ENCODE measurements around the gene VPS51. TPM values are rescaled to one million over a fixed set of nuclear protein-coding genes. Genes with fewer than 3 reads are reported as not detected.

The VPS51 gene
- total RNA-seq, 6 donors from 2014 or later: 102 to 531 (median 175) TPM

DNA sequence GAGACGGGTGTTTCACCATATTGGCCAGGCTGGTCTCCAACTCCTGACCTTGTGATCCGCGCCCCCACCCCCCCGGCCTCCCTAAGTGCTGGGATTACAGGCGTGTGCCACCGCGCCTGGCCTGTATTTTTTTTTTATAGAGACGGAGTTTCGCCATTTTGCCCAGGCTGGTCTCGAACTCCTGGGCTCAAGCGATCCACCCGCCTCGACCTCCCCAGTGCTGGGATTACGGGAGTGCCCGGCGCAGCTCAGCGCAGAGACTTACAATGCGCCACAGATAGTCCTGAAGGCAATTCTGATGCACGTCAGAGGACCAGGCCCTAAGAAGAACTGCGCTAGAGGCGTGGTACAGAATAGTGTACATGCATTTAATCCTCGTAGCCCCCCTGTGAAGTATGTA lies 587 bp upstream of the VPS51 start:
- ATAC-seq (ENCODE audit: low FRiP score in 2 of 2) (no peak), DNase-seq (peak in 1 of 2 donors; percentile 58)
- peak overlapping the region in 3 of 4 donors; percentile 88 to 93 (median 89) for H3K27ac ChIP-seq
- TF ChIP-seq POLR2AphosphoS5 (IDR thresholded peaks at IDR 0.05): no peak
- TF ChIP-seq, protein P1, sequence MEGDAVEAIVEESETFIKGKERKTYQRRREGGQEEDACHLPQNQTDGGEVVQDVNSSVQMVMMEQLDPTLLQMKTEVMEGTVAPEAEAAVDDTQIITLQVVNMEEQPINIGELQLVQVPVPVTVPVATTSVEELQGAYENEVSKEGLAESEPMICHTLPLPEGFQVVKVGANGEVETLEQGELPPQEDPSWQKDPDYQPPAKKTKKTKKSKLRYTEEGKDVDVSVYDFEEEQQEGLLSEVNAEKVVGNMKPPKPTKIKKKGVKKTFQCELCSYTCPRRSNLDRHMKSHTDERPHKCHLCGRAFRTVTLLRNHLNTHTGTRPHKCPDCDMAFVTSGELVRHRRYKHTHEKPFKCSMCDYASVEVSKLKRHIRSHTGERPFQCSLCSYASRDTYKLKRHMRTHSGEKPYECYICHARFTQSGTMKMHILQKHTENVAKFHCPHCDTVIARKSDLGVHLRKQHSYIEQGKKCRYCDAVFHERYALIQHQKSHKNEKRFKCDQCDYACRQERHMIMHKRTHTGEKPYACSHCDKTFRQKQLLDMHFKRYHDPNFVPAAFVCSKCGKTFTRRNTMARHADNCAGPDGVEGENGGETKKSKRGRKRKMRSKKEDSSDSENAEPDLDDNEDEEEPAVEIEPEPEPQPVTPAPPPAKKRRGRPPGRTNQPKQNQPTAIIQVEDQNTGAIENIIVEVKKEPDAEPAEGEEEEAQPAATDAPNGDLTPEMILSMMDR (IDR thresholded peaks at IDR 0.05): no peak
- TF ChIP-seq POLR2A (IDR thresholded peaks at IDR 0.05): no peak
- no peak for TF ChIP-seq EP300 (IDR thresholded peaks at IDR 0.05)
- H3K4me1 ChIP-seq: peaks cover 14 to 22% (median 16%) of the 10 kb centered on the region in 4 donors
- H3K4me3 ChIP-seq: peak overlapping the region in 3 of 4 donors; percentile 78 to 86 (median 79)
- H3K27me3 ChIP-seq: no peaks in the 10 kb centered on the region
- peaks cover 0 to 4% (median 0%) of the 10 kb centered on the region in 4 donors for H3K9me3 ChIP-seq
- peaks cover 0 to 14% (median 3%) of the 10 kb centered on the region in 4 donors for H3K36me3 ChIP-seq
- 78 to 80% methylated on average over 22 of the region's 22 CpGs for WGBS, 2 donors

DNA sequence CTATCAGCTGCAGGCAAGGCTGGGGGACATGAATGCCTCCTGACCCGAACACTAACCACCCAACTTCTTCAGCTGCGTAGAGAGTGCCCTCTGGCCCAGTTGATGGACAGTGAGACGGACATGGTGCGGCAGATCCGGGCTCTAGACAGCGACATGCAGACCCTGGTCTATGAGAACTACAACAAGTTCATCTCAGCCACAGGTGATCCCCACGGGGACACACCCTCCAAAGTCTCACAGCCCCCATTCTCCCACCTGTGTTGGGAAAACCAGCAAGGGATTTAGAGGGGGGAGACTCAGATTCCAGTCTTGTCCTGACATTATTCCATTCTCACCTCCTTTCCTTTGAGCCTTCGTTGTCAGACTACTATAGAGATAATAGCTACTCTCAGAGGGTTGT lies 912 bp downstream of the VPS51 start:
- no peak for TF ChIP-seq POLR2A (IDR thresholded peaks at IDR 0.05)
- TF ChIP-seq EP300 (IDR thresholded peaks at IDR 0.05): no peak
- TF ChIP-seq, protein P1 (IDR thresholded peaks at IDR 0.05): no peak
- TF ChIP-seq POLR2AphosphoS5 (IDR thresholded peaks at IDR 0.05): no peak
- Histone ChIP-seq H3K4me1 (peaks cover 14 to 27% (median 19%) of the 10 kb centered on the region in 4 donors), H3K4me3 (peak overlapping the region; percentile 78 to 95 (median 82)), H3K36me3 (peaks cover 0 to 10% (median 3%) of the 10 kb centered on the region in 4 donors), H3K27ac (peak overlapping the region; percentile 88 to 95 (median 91)), H3K9me3 (peaks cover 0 to 4% (median 0%) of the 10 kb centered on the region in 4 donors), H3K27me3 (no peaks in the 10 kb centered on the region)
- ATAC-seq (ENCODE audit: low FRiP score in 2 of 2) (no peak), DNase-seq (no peak)
- 42 to 43% methylated on average over 3 to 8 of the region's 8 CpGs for WGBS, 2 donors

DNA sequence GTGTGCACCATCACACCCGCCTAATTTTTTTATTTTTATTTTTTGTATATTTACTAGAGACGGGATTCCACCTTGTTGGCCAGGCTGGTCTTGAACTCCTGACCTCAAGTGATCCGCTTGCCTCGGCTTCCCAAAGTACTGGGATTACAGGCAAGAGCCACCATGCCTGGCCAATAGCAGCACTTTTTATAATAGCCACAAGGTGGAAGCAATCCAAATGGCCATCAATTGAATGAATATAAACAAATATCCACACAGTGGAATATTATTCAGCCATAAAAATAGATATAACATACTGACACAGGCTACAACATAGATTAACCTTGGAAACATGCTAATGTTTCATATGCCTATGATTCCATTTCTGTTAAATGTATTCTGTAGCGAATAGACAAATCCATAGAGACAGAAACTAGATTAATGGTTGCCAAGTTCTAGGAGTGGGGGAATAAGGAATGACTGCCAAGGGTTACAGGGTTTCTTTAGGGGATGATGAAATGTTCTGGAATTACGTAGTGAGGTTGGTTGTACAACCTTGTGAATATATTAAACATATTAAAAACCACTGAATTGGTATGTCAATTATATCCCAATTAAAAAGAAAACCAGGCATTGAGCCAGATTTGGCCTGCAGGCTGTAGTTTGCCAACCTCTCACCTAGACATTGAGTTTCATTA lies 4.8 kb downstream of the VPS51 start:
- Histone ChIP-seq H3K27ac (peak overlapping the region in 2 of 4 donors; percentile 12 to 61), H3K36me3 (peaks cover 0 to 10% (median 5%) of the 10 kb centered on the region in 4 donors), H3K9me3 (peaks cover 0 to 3% (median 0%) of the 10 kb centered on the region in 4 donors), H3K4me3 (no peak overlapping the region), H3K27me3 (no peaks in the 10 kb centered on the region), H3K4me1 (peaks cover 19 to 39% (median 24%) of the 10 kb centered on the region in 4 donors)
- DNase-seq (no peak), ATAC-seq (ENCODE audit: low FRiP score in 2 of 2) (no peak)
- 85 to 89% methylated on average over 6 of the region's 6 CpGs for WGBS, 2 donors
- no peak for TF ChIP-seq POLR2AphosphoS5 (IDR thresholded peaks at IDR 0.05)
- TF ChIP-seq, protein P1 (IDR thresholded peaks at IDR 0.05): no peak

DNA sequence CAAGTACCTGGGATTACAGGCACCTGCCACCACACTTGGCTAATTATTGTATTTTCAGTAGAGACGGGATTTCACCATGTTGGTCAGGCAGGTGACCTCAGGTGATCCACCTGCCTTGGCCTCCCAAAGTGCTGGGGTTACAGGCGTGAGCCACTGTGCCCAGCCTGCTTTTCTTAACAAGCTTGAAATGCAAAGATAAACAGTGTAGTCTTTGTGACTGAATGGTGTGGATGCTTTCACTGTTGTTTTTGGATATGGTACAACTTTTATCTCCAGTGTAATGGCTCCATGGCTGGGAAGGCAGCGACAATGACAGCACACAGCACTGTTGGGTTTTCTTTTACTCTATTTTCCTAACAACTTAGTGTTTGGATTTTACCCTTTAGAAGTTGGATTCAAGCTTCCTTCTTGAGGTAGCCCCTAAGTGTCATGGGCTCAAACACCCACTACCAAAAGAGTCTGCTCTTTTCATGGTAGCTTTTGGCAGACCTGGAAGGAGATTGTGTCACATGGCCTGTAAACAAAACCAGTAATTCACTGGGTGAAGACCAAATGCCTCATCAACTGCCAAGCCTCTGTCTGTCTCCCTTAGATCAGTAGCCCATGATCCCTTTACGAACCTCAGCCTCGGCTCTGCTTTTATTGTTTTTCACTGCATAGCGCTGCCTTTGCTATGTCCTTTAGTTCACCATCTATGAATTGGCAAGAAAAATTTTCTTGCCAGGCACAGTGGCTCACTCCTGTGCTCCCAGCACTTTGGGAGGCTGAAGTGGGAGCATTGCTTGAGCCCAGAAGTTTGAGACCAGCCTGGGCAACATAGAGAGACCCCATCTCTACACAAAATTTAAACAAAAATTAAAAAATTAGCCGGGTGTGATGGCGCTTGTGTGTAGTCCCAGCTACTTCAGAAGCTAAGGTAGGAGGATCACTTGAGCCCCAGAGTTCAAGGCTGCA lies 6.4 kb downstream of the VPS51 start:
- peaks cover 10 to 29% (median 13%) of the 10 kb centered on the region in 4 donors for H3K4me1 ChIP-seq
- peaks cover 0 to 14% (median 7%) of the 10 kb centered on the region in 4 donors for H3K36me3 ChIP-seq
- H3K9me3 ChIP-seq: no peaks in the 10 kb centered on the region
- ATAC-seq (ENCODE audit: low FRiP score in 2 of 2) (no peak), DNase-seq (peak in 1 of 2 donors; percentile 31)
- WGBS, 2 donors: 81 to 89% methylated on average over 8 of the region's 8 CpGs
- peak overlapping the region in 2 of 4 donors; percentile 7 to 61 for H3K27ac ChIP-seq
- no peaks in the 10 kb centered on the region for H3K27me3 ChIP-seq
- no peak for TF ChIP-seq EP300 (IDR thresholded peaks at IDR 0.05)
- no peak for TF ChIP-seq POLR2A (IDR thresholded peaks at IDR 0.05)
- TF ChIP-seq, protein P1 (IDR thresholded peaks at IDR 0.05): no peak
- no peak for TF ChIP-seq POLR2AphosphoS5 (IDR thresholded peaks at IDR 0.05)
- no peak overlapping the region for H3K4me3 ChIP-seq
